Heart left ventricle (tissue), 13 donors: Measurements from ENCODE around the gene NANOS2.

Experiments
- CTCF ChIP-seq, 12 donors: fragments of 200-600 bp; sonication (generic) in 4 of 12; IDR thresholded peaks; one replicate each; pipeline versions ENCODE4 v1.5.0 to v1.8.0; 2018 to 2022; ENCODE audit warnings: antibody characterized with exemption in 12 of 12, mild to moderate bottlenecking in 5 of 12
- POLR2A ChIP-seq, 2 donors: fragments of 450-650 bp; IDR thresholded peaks; one replicate each; pipeline ENCODE4 v1.6.1; 2017; ENCODE audit warnings: antibody characterized with exemption in 2 of 2, mild to moderate bottlenecking in 2 of 2, moderate library complexity in 2 of 2
- donor health status: ischemic (EF 13 %, LVEDD 7.1; RV severe dilation, severe dysfunction).
- donor health status: DM: no; HTN: yes; CAD: no.
- donor health status: DM: no; HTN: no; CAD: no.
- donor health status: ischemic (EF 25% LVEDD 6.9; RV normal size, moderate dysfunction).
- donor health status: ischemic (EF 25% LVEDD 5.7; RV mildly dilated, moderate dysfunction).
- donor health status: ischemic (EF 35%, LVEDD 5.7; RV mildly dilated, moderate dysfunction).
- donor health status: nonischemic (EF 11% LVEDD 7.7; RV severe dilation, severe dysfunction).
- donor health status: DM: yes; HTN: yes; CAD: no.
- donor health status: PGD.
- donor health status: ischemic (EF 29% LVEDD 5.4; RV normal size, mild dysfunction).
- donor health status: nonischemic (EF 23%, LVEDD 6.1; RV moderate dilation, normal function).

- TF ChIP-seq CTCF (IDR thresholded peaks at IDR 0.05) (no peak), POLR2A (IDR thresholded peaks at IDR 0.05) (no peak)
These were observed 51.2 kb downstream of the NANOS2 start for GRCh38 chr19:45863335-45863839.
